Endothelial cell of umbilical vein (primary cell): ENCODE results near the gene SCO2. TPM values are rescaled to one million over a fixed set of nuclear protein-coding genes. Genes with fewer than 3 reads are reported as not detected.

ENCODE experiments used
- BruUV-seq: library from RNA; stranded (reverse); fragments of 400-500 nt; replicated peaks from 2 replicates; lab custom pipeline; 2021; lab: Mats Ljungman, UMichigan
- CTCF ChIA-PET: fragments of 300-600, 350-600 bp; sonication (Branson Sonifier 250); formaldehyde crosslinking; loops from one replicate; lab custom pipeline; 2021; ENCODE audit warnings: antibody characterized with exemption, inconsistent platforms; lab: Charles Lee
- POLR2A ChIA-PET: fragments of 300-600, 350-600 bp; sonication (Branson Sonifier 250); formaldehyde crosslinking; loops from one replicate; lab custom pipeline; 2021; ENCODE audit warnings: antibody characterized with exemption, inconsistent platforms; lab: Charles Lee
- DNase-seq: peaks from one replicate; pipeline ENCODE4 v3.0.0-alpha.2; 2011; ENCODE audit warnings: low read depth, low spot score
- FAIRE-seq: peaks from 2 replicates; lab custom pipeline; 2011; peaks lifted over from hg19 to GRCh38; lab: Jason Lieb, UNC
- H2AFZ ChIP-seq: 2 replicates; pipeline ENCODE4 v1.6.0; 2012; ENCODE audit warnings: low read depth, low read length, control low read depth, inconsistent platforms
- H3K27ac ChIP-seq: 2 replicates; pipeline ENCODE4 v1.5.1; 2011; ENCODE audit warnings: low read depth, mild to moderate bottlenecking, control low read depth, low read length, moderate library complexity; ENCODE audit not compliant: insufficient read depth
- H3K27me3 ChIP-seq, 2 experiments: 2 replicates each; pipeline versions ENCODE4 v1.6.0 to v1.6.1; 2011; ENCODE audit warnings: low read length in 2 of 2, mixed read lengths in 1 of 2; ENCODE audit not compliant: control insufficient read depth in 2 of 2, insufficient read depth in 2 of 2
- H3K36me3 ChIP-seq, 2 experiments: 2 replicates in 1 of 2; 3 replicates in 1 of 2; pipeline ENCODE4 v1.5.1; 2011; ENCODE audit warnings: low read length in 2 of 2, mild to moderate bottlenecking in 1 of 2, moderate library complexity in 1 of 2; ENCODE audit not compliant: control insufficient read depth in 2 of 2, insufficient read depth in 2 of 2; ENCODE audit errors: extremely low read depth in 1 of 2
- H3K4me1 ChIP-seq: 3 replicates; pipeline ENCODE4 v1.5.1; 2011; ENCODE audit warnings: mild to moderate bottlenecking, low read length; ENCODE audit not compliant: control insufficient read depth, insufficient read depth; ENCODE audit errors: extremely low read depth
- H3K4me2 ChIP-seq: 2 replicates; pipeline ENCODE4 v1.6.1; 2011; ENCODE audit warnings: low read length, control low read depth, mixed read lengths; ENCODE audit not compliant: insufficient read depth
- H3K4me3 ChIP-seq, 3 experiments: fragments of 200-600 bp in 1 of 3; sonication (generic), shearing (Covaris generic) in 1 of 3; replicated peaks in 1 of 3; 2 replicates each; pipeline ENCODE4 v1.5.1; 2011 to 2016; ENCODE audit warnings: control low read depth in 3 of 3, low read length in 3 of 3, mild to moderate bottlenecking in 2 of 3, inconsistent platforms in 1 of 3, low read depth in 1 of 3, moderate library complexity in 1 of 3; ENCODE audit not compliant: insufficient read depth in 1 of 3
- H3K79me2 ChIP-seq: 2 replicates; pipeline ENCODE4 v1.6.0; 2012; ENCODE audit warnings: low read length, inconsistent platforms; ENCODE audit not compliant: control insufficient read depth, insufficient read depth
- H3K9ac ChIP-seq: replicated peaks from 2 replicates; pipeline ENCODE3; 2011; ENCODE audit warnings: low read length, control low read depth; ENCODE audit not compliant: insufficient read depth; ENCODE audit errors: extremely low read depth
- H3K9me1 ChIP-seq: replicated peaks from 3 replicates; pipeline ENCODE4 v1.6.0; 2011; ENCODE audit warnings: mild to moderate bottlenecking, low read length; ENCODE audit not compliant: control insufficient read depth, insufficient read depth; ENCODE audit errors: extremely low read depth
- H3K9me3 ChIP-seq: replicated peaks from 2 replicates; pipeline ENCODE4 v1.5.1; 2012; ENCODE audit warnings: low read length, inconsistent platforms; ENCODE audit not compliant: control insufficient read depth, insufficient read depth
- H4K20me1 ChIP-seq: replicated peaks from 2 replicates; pipeline ENCODE3; 2011; ENCODE audit warnings: mild to moderate bottlenecking, low read length; ENCODE audit not compliant: control insufficient read depth, insufficient read depth; ENCODE audit errors: extremely low read depth
- FOS ChIP-seq: IDR thresholded peaks from 2 replicates; pipeline ENCODE4 v1.6.1; 2011; ENCODE audit warnings: mild to moderate bottlenecking, low read length, moderate library complexity, borderline replicate concordance; ENCODE audit not compliant: insufficient read depth
- GATA2 ChIP-seq: IDR thresholded peaks from 2 replicates; pipeline ENCODE4 v1.7.0; 2011; ENCODE audit warnings: low read depth, mild to moderate bottlenecking, moderate library complexity, mixed read lengths, low read length; ENCODE audit not compliant: insufficient read length, insufficient read depth
- MYC ChIP-seq: IDR thresholded peaks from one replicate; pipeline ENCODE4 v1.6.1; 2011; ENCODE audit warnings: mild to moderate bottlenecking, low read depth, low read length
- POLR2A ChIP-seq: IDR thresholded peaks from 2 replicates; pipeline ENCODE4 v1.6.1; 2012; ENCODE audit warnings: low read depth, mild to moderate bottlenecking, control low read depth, low read length
- POLR2AphosphoS5 ChIP-seq: IDR thresholded peaks from 2 replicates; pipeline ENCODE4 v1.6.1; 2012; ENCODE audit warnings: low read depth, mild to moderate bottlenecking, control low read depth, low read length, moderate library complexity; ENCODE audit not compliant: insufficient read depth
- dilution Hi-C: fragments of 300-500 bp; cut with MboI; formaldehyde crosslinking; loops from one replicate; pipeline ENCODE4 v1.15.0; 2019; ENCODE audit warnings: low sequenced_read_pairs; ENCODE audit not compliant: extremely low pct_ligation_motif_present
- intact Hi-C: fragments of 100-400 bp; cut with micrococcal nuclease; formaldehyde crosslinking; loops from one replicate; pipeline ENCODE4 v1.10.0; 2022
- polyA plus RNA-seq, 4 experiments: library from polyadenylated mRNA; depleted of rRNA in 3 of 4; stranded (reverse) in 3 of 4; unstranded in 1 of 4; fragments of >200 nt; gene quantifications; 2 replicates each; pipeline versions ENCODE4 v1.2.1 to v1.2.3, GENCODE V29; 2011 to 2012; ENCODE audit warnings: missing spikeins in 1 of 4
- total RNA-seq: library from RNA; stranded (reverse); gene quantifications from 2 replicates; pipeline ENCODE4 v1.2.3, GENCODE V29; 2021
- TF ChIP-seq, protein P1 (sequence below): IDR thresholded peaks from 2 replicates; pipeline ENCODE4 v1.6.1; 2011; ENCODE audit not compliant: insufficient read depth, insufficient read length
- TF ChIP-seq, protein P2 (sequence below), 2 donors: IDR thresholded peaks; 1 replicate in 1 of 2; 2 replicates in 1 of 2; pipeline ENCODE4 v1.5.1; 2011; ENCODE audit warnings: low read length in 2 of 2, mild to moderate bottlenecking in 2 of 2, moderate library complexity in 2 of 2, control low read depth in 1 of 2, inconsistent platforms in 1 of 2, low read depth in 1 of 2; ENCODE audit not compliant: insufficient read depth in 1 of 2; ENCODE audit errors: extremely low read depth in 1 of 2

SCO2 gene
- total and polyA plus RNA-seq, 2 donors (not counting 3 experiments of a cell fraction or from before 2014, with no cell fraction given): 3.5 to 3.7 TPM

DNA sequence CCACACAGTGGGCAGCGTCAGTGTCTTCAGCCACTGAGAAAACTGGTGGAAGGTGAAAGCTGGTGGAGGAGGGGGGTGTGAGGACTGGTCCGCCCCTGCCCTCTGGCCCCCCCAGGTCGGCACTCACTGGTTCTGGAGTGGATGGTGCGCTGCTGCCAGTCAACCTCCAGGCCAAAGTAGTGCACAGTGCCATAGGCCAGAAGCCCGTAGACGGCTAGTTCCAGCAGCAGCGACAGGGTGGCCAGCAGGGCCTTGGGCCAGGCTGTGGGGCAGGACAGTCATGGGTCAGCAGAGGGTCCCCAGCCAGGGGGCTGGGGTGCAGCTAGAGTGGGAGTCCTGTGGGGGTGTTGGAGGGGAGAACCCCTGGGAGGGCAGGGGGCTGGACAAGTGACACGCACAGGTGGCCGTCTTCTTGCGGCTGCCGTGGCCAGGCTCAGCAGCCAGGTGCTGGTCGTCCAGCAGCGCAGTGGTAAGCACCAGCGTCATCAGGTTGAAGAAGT, 20.1 kb downstream of the SCO2 start:
- H3K4me1 ChIP-seq: peaks cover 14% of the 10 kb centered on the region
- FAIRE-seq: no peak
- no TSS peak for BruUV-seq
- no peaks in the 10 kb centered on the region for H3K9me3 ChIP-seq
- TF ChIP-seq FOS (no peak), GATA2 (no peak), POLR2A (no peak), POLR2AphosphoS5 (no peak), MYC (no peak)
- TF ChIP-seq, protein P1, sequence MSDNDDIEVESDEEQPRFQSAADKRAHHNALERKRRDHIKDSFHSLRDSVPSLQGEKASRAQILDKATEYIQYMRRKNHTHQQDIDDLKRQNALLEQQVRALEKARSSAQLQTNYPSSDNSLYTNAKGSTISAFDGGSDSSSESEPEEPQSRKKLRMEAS: no peak
- TF ChIP-seq, protein P2, sequence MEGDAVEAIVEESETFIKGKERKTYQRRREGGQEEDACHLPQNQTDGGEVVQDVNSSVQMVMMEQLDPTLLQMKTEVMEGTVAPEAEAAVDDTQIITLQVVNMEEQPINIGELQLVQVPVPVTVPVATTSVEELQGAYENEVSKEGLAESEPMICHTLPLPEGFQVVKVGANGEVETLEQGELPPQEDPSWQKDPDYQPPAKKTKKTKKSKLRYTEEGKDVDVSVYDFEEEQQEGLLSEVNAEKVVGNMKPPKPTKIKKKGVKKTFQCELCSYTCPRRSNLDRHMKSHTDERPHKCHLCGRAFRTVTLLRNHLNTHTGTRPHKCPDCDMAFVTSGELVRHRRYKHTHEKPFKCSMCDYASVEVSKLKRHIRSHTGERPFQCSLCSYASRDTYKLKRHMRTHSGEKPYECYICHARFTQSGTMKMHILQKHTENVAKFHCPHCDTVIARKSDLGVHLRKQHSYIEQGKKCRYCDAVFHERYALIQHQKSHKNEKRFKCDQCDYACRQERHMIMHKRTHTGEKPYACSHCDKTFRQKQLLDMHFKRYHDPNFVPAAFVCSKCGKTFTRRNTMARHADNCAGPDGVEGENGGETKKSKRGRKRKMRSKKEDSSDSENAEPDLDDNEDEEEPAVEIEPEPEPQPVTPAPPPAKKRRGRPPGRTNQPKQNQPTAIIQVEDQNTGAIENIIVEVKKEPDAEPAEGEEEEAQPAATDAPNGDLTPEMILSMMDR (IDR thresholded peaks at IDR 0.05; ENCODE audit: extremely low read depth in 1 of 2, insufficient read depth in 1 of 2, low read depth in 1 of 2, low read length in 2 of 2): no peak
- POLR2A ChIA-PET: no interaction called here
- intact Hi-C loops: no loop called here
- CTCF ChIA-PET: no interaction called here
- peaks cover 6 to 22% of the 10 kb centered on the region in 2 experiments for H3K36me3 ChIP-seq
- H4K20me1 ChIP-seq: no peaks in the 10 kb centered on the region
- no peak for DNase-seq
- H3K27ac ChIP-seq: no peak overlapping the region
- no peak overlapping the region for H3K4me2 ChIP-seq
- no peak overlapping the region for H2AFZ ChIP-seq
- dilution Hi-C loops: no loop called here
- no peaks in the 10 kb centered on the region for H3K9me1 ChIP-seq
- no peak overlapping the region for H3K9ac ChIP-seq
- no peak overlapping the region for H3K4me3 ChIP-seq
- H3K79me2 ChIP-seq: peaks cover 29% of the 10 kb centered on the region
- H3K27me3 ChIP-seq: no peaks in the 10 kb centered on the region
